Ovary (tissue), 3 donors: ENCODE measurements around the gene PHETA2.
"Not testable (repeated sequence)": the region's sequence is repeated elsewhere in the genome, so short reads cannot be mapped to it uniquely, and the experiment has no call there.

Experiments used
- CTCF ChIP-seq, 3 donors: fragments of 450-650 bp in 2 of 3; fragments of 200-600 bp in 1 of 3; IDR thresholded peaks; one replicate each; pipeline versions ENCODE4 v1.5.1 to v1.8.0; 2016 to 2022; ENCODE audit warnings: antibody characterized with exemption in 3 of 3, mild to moderate bottlenecking in 1 of 3
- POLR2A ChIP-seq: fragments of 450-650 bp; IDR thresholded peaks from one replicate; pipeline ENCODE4 v1.6.1; 2017; ENCODE audit warnings: antibody characterized with exemption, mild to moderate bottlenecking, moderate library complexity
- donor health status: DM: no; HTN: no; CAD: no.

DNA sequence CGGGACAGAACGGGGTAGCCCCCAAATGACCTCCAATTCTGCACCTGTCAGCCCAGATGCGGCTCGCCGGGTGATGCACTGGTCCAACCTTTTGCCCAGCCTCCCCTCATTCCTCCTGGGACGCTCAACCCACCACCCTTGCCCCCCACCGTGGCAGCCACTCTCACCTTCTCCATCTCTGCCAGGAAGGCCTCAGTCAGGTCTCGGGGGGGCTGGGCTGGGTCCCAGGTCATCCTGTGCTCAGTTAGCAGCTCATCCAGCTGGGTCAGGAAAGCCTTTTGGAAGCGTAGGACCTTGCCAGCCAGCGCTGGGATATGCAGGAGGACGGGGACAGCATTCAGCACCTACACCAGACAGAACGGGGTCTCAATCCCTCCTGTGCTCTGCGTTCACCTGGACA, 54.0 kb downstream of the PHETA2 start:
- not testable (repeated sequence) for TF ChIP-seq CTCF (IDR thresholded peaks at IDR 0.05); POLR2A
